Loucy (cell line): Measurements from ENCODE around the gene ZNG1B.
A peak's percentile ranks its signal among the peaks of the same experiment; 100 is the strongest.
"Not testable (repeated sequence)": the region's sequence is repeated elsewhere in the genome, so short reads cannot be mapped to it uniquely, and the experiment has no call there.

Source experiments
- H2AFZ ChIP-seq: fragments of 200-600 bp; sonication (generic); 2 replicates; pipeline ENCODE4 v1.6.0; 2016; ENCODE audit warnings: antibody characterized with exemption, mild to moderate bottlenecking, low read length, moderate library complexity
- H3F3A ChIP-seq: fragments of 200-600 bp; 2 replicates; pipeline ENCODE4 v1.6.0; 2016; ENCODE audit warnings: antibody characterized with exemption, low read depth, mild to moderate bottlenecking
- H3K27me3 ChIP-seq: fragments of 200-600 bp; sonication (generic); 2 replicates; pipeline ENCODE4 v1.6.1; 2014; ENCODE audit warnings: low read length, mild to moderate bottlenecking; ENCODE audit not compliant: insufficient read depth, poor library complexity, severe bottlenecking
- H3K36me3 ChIP-seq: fragments of 200-600 bp; sonication (generic); 2 replicates; pipeline ENCODE4 v1.6.1; 2016; ENCODE audit warnings: low read length; ENCODE audit not compliant: insufficient read depth
- H3K4me1 ChIP-seq: fragments of 200-600 bp; sonication (generic); 2 replicates; pipeline ENCODE4 v1.5.1; 2014; ENCODE audit warnings: low read length, mild to moderate bottlenecking; ENCODE audit not compliant: insufficient read depth, poor library complexity, severe bottlenecking
- H3K4me2 ChIP-seq: fragments of 200-600 bp; sonication (generic); 2 replicates; pipeline ENCODE4 v1.6.0; 2014; ENCODE audit warnings: antibody characterized with exemption, low read length, low read depth, mild to moderate bottlenecking; ENCODE audit not compliant: poor library complexity, severe bottlenecking
- H3K4me3 ChIP-seq: fragments of 200-600 bp; sonication (generic); 2 replicates; pipeline ENCODE4 v1.5.1; 2014; ENCODE audit warnings: low read length, mild to moderate bottlenecking, mixed read lengths; ENCODE audit not compliant: poor library complexity, severe bottlenecking
- H3K79me2 ChIP-seq: fragments of 200-600 bp; sonication (generic); 2 replicates; pipeline ENCODE4 v1.6.1; 2014; ENCODE audit warnings: low read length; ENCODE audit not compliant: insufficient read depth
- H3K9ac ChIP-seq: fragments of 200-600 bp; sonication (generic); 2 replicates; pipeline ENCODE4 v1.6.0; 2014; ENCODE audit warnings: mild to moderate bottlenecking, low read depth, low read length, moderate library complexity; ENCODE audit not compliant: poor library complexity, severe bottlenecking
- H3K9me2 ChIP-seq: fragments of 200-600 bp; sonication (generic); replicated peaks from 2 replicates; pipeline ENCODE4 v1.6.1; 2016; ENCODE audit warnings: low read depth, low read length, mixed read lengths
- H3K9me3 ChIP-seq: fragments of 200-600 bp; sonication (generic); 2 replicates; pipeline ENCODE4 v1.6.1; 2014; ENCODE audit warnings: mild to moderate bottlenecking, antibody characterized with exemption, low read length, low read depth; ENCODE audit not compliant: insufficient read depth
- H4K20me1 ChIP-seq: fragments of 200-600 bp; sonication (generic); 2 replicates; pipeline ENCODE4 v1.6.0; 2014; ENCODE audit warnings: antibody characterized with exemption, low read length, mild to moderate bottlenecking; ENCODE audit not compliant: insufficient read depth, poor library complexity, severe bottlenecking
- EZH2phosphoT487 ChIP-seq: fragments of 200-600 bp; IDR thresholded peaks from 2 replicates; pipeline ENCODE4 v1.6.1; 2018; ENCODE audit warnings: antibody characterized with exemption, mild to moderate bottlenecking, moderate library complexity, borderline replicate concordance
- TF ChIP-seq, protein P1 (sequence below): fragments of 200-600 bp; sonication (generic); conservative IDR thresholded peaks from 2 replicates; pipeline ENCODE4 v1.5.1; 2014; ENCODE audit warnings: mild to moderate bottlenecking, antibody characterized with exemption, low read length

Gene ZNG1B

DNA sequence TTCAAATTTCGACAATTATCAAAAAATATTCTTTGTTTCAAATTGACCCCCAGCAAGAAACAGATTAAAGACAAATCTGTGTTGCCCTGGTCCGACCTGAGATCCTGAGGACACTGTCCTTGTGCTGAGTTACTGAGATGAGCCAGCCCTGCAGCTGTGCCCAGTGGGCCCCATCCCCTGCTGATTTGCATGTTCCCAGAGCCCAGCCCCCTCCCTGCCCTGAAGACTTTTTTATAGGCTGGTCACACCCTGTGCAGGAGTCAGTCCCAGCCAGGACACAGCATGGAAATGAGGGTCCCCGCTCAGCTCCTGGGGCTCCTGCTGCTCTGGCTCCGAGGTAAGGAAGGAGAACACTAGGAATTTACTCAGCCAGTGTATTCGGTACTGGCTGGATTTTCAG lies 31.4 kb upstream of the ZNG1B start:
- Histone ChIP-seq H3K9me3 (no peaks in the 10 kb centered on the region), H3K4me2 (no peak overlapping the region), H2AFZ (no peak overlapping the region), H3K9ac (no peak overlapping the region), H4K20me1 (no peaks in the 10 kb centered on the region), H3K4me1 (no peaks in the 10 kb centered on the region), H3K27me3 (no peaks in the 10 kb centered on the region), H3K9me2 (no peaks in the 10 kb centered on the region), H3K4me3 (no peak overlapping the region), H3K79me2 (no peaks in the 10 kb centered on the region), H3F3A (no peaks in the 10 kb centered on the region), H3K36me3 (no peaks in the 10 kb centered on the region)
- TF ChIP-seq, protein P1, sequence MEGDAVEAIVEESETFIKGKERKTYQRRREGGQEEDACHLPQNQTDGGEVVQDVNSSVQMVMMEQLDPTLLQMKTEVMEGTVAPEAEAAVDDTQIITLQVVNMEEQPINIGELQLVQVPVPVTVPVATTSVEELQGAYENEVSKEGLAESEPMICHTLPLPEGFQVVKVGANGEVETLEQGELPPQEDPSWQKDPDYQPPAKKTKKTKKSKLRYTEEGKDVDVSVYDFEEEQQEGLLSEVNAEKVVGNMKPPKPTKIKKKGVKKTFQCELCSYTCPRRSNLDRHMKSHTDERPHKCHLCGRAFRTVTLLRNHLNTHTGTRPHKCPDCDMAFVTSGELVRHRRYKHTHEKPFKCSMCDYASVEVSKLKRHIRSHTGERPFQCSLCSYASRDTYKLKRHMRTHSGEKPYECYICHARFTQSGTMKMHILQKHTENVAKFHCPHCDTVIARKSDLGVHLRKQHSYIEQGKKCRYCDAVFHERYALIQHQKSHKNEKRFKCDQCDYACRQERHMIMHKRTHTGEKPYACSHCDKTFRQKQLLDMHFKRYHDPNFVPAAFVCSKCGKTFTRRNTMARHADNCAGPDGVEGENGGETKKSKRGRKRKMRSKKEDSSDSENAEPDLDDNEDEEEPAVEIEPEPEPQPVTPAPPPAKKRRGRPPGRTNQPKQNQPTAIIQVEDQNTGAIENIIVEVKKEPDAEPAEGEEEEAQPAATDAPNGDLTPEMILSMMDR, result no peak
- no peak for TF ChIP-seq EZH2phosphoT487

DNA sequence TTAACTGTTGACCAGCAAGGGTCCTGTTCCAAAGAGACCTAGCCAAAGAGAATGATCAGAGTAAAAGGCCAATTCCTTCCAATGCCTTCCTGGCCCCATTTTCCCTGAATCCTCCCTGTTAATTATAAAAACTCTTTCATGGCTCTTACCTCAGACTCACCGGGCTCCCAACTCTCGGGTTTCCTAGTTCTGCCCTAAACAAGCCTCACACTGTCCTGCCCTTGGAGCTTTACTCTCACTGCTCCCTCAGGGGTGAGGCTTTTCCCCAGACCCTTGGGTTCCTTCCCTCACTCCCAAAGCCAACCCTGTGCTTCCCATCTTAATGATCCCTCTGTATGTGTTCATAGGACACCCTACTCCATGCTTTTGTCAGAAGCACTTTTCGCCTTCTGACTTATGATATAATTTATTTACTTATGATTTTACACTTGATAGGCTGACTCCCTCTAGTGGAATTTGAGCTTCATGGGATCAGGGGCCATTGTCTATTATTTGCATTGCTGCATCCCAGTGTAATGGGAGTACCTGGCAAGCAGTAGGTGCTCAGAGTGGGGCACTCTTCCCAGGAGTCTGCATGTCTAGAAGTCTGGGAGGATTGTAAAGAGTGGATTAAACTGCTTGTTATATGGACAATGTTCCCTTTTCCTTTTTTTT lies 29.9 kb upstream of the ZNG1B start:
- Histone ChIP-seq H2AFZ (no peak overlapping the region), H3K9me2 (no peaks in the 10 kb centered on the region), H3K4me2 (no peak overlapping the region), H4K20me1 (no peaks in the 10 kb centered on the region), H3K4me3 (no peak overlapping the region), H3K9me3 (no peaks in the 10 kb centered on the region), H3K36me3 (no peaks in the 10 kb centered on the region), H3F3A (no peaks in the 10 kb centered on the region), H3K27me3 (no peaks in the 10 kb centered on the region), H3K9ac (no peak overlapping the region), H3K4me1 (no peaks in the 10 kb centered on the region), H3K79me2 (no peaks in the 10 kb centered on the region)
- no peak for TF ChIP-seq EZH2phosphoT487
- TF ChIP-seq, protein P1, result peak; percentile 58

DNA sequence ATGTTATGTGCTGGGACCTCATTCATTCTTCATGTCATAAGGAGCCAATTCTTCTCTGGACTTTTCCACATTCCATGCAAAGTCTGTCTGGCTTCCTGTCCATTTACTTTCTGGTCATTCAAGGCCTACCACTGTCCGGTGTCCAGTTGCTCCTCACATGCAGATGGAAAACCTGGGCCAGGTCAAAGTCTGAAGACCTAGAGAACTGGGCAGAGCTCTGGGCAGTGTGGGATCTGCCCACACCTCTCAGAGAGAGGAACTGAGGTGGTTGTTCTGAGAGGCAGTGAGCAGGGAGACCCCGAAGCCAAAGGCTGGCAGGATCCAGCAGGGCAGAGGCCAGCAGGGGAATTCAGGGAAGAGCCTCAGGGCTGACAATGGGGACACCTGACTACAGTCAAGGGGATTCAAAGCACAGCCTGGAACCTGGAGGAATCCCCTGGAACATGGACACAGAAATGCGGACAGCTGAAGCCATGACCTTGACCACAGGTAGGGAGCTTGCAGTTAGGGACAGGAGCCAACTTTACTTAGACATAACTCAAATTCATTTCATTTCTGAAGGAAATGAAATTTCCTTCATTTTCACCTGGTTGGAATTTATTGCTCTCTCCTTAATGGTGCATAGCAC lies 25.7 kb upstream of the ZNG1B start:
- H3K9ac ChIP-seq, H3K79me2 ChIP-seq: not testable (repeated sequence)

DNA sequence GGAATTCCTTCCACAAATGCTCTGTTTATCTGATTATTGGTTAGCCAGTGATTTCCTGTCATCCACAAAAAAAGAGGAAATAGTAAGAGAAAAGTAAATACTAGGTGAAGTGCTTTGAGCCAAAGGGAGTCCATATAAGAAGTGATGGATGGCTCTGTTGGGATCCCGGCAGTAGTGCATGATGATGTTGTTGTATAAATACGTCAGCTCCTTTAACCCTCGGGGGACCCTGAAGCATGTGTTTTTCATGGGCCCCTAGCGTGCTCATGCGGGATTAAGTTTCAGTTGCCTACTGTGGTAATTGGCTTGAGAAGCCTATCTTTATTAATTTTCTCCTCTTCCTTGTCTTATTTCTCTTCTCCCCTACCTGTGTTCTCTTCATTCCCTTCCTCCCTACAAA lies 24.7 kb upstream of the ZNG1B start:
- not testable (repeated sequence) for H3K9me3 ChIP-seq, H2AFZ ChIP-seq, H3K9ac ChIP-seq, H3K36me3 ChIP-seq, H3K27me3 ChIP-seq, H3K4me3 ChIP-seq, H3K9me2 ChIP-seq, H3K79me2 ChIP-seq, H3K4me2 ChIP-seq, H3K4me1 ChIP-seq, H4K20me1 ChIP-seq, H3F3A ChIP-seq

More for the DNA sequence above, 25.7 kb upstream of the ZNG1B start:
- not testable (repeated sequence) for H3K4me2 ChIP-seq, H4K20me1 ChIP-seq, H3K4me1 ChIP-seq, H2AFZ ChIP-seq, H3K4me3 ChIP-seq, H3F3A ChIP-seq, H3K27me3 ChIP-seq, H3K9me2 ChIP-seq, H3K9me3 ChIP-seq, H3K36me3 ChIP-seq

DNA sequence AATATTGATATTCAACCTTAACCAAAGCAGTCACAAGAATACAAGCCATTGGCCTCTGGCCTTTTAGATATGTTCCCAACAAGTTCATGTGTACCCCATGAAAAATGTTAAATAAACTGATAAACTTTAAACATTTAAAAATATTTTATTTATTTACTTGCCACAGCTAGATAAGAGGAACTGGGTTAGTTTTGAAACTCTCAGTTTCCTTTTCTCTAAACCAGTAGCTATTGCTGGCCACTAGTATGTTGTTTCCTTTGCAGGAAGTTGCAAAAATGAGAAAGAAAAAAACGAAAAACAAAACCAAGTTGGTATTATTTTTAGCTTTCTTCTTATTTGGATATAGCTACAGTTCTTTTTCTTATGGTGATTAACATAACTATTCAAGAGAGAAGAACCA lies 5.7 kb upstream of the ZNG1B start:
- H3K9me3 ChIP-seq, H3K27me3 ChIP-seq, H3K9ac ChIP-seq, H3F3A ChIP-seq, H2AFZ ChIP-seq, H3K36me3 ChIP-seq, H3K4me2 ChIP-seq, H3K4me3 ChIP-seq, H4K20me1 ChIP-seq, H3K9me2 ChIP-seq, H3K4me1 ChIP-seq, H3K79me2 ChIP-seq: not testable (repeated sequence)

DNA sequence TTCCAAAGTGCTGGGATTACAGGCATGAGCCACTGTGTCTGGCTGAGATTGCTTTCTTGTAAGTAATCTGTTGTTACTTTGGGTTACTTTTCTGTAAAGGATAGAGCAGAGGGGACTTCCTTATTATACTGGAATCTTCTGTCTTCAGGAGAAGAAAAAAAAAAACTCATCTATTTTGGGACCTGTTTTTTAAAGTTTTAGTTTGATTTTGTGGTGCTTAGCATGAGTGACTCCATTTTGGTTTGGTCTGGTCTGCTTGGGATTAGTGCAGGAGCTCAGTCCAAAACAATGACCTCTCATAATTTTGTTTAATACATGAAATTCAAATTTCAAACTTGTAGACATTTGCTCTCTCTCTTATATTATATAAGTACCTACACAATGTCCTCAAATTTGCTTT lies 4.0 kb upstream of the ZNG1B start:
- not testable (repeated sequence) for H3K36me3 ChIP-seq, H3F3A ChIP-seq, H3K79me2 ChIP-seq, H3K4me2 ChIP-seq, H3K27me3 ChIP-seq, H3K4me1 ChIP-seq, H3K9ac ChIP-seq, H3K9me3 ChIP-seq, H2AFZ ChIP-seq, H3K4me3 ChIP-seq, H3K9me2 ChIP-seq, H4K20me1 ChIP-seq
